ENCODE measurements around the gene FAM118B. TPM values are rescaled to one million over a fixed set of nuclear protein-coding genes. Genes with fewer than 3 reads are reported as not detected.

FAM118B gene
- total RNA-seq, 1 donor from 2014 or later = 28.3 TPM

GRCh38 chr11:126194121-126194543 lies 17.4 kb upstream of the FAM118B start:
- peaks cover 12% of the 10 kb centered on the region for H3K9me3 Mint-ChIP-seq (ENCODE audit: unreplicated experiment)
- H2AFZ ChIP-seq (ENCODE audit: low read depth, low read length) = no peak overlapping the region
- DNase-seq (ENCODE audit: low read depth) (no peak), FAIRE-seq (no peak)
- H3K27me3 ChIP-seq (ENCODE audit: insufficient read depth, low read length) = no peaks in the 10 kb centered on the region
- H3K4me2 ChIP-seq (ENCODE audit: low read length) = no peak overlapping the region
- H3K4me3 ChIP-seq (ENCODE audit: insufficient read depth, low read depth, low read length) = no peak overlapping the region
- peaks cover 18% of the 10 kb centered on the region for H3K4me1 Mint-ChIP-seq (ENCODE audit: low read depth, unreplicated experiment)
- no peaks in the 10 kb centered on the region for H3K27me3 Mint-ChIP-seq (ENCODE audit: low read depth, unreplicated experiment)
- no peaks in the 10 kb centered on the region for H3K79me2 ChIP-seq (ENCODE audit: insufficient read depth, low read length)
- TF ChIP-seq CTCF (IDR thresholded peaks at IDR 0.05; ENCODE audit: insufficient read depth, low read depth, low read length) = peak; percentile 74
- no peak for TF ChIP-seq EZH2 (IDR thresholded peaks at IDR 0.05; ENCODE audit: insufficient read depth, low read length)
- H3K9me3 ChIP-seq (ENCODE audit: insufficient read depth, low read depth, low read length) = no peaks in the 10 kb centered on the region
- H3K36me3 Mint-ChIP-seq (ENCODE audit: low read depth, unreplicated experiment) = peaks cover 24% of the 10 kb centered on the region
- H3K4me3 Mint-ChIP-seq (ENCODE audit: unreplicated experiment) = no peak overlapping the region
- H3K27ac ChIP-seq (ENCODE audit: low read depth, low read length) = no peak overlapping the region
- no peaks in the 10 kb centered on the region for H3K4me1 ChIP-seq (ENCODE audit: insufficient read depth, low read length)
- peaks cover 27% of the 10 kb centered on the region for H4K20me1 ChIP-seq (ENCODE audit: insufficient read depth, low read length)
- no peak overlapping the region for H3K9ac ChIP-seq (ENCODE audit: low read length)
- no peak overlapping the region for H3K27ac Mint-ChIP-seq (ENCODE audit: unreplicated experiment)
- H3K36me3 ChIP-seq (ENCODE audit: insufficient read depth, low read length) = peaks cover 2% of the 10 kb centered on the region

- H3K4me1 Mint-ChIP-seq (ENCODE audit: low read depth, unreplicated experiment) = peaks cover 18% of the 10 kb centered on the region
- H3K4me3 Mint-ChIP-seq (ENCODE audit: unreplicated experiment) = no peak overlapping the region
- TF ChIP-seq CTCF (IDR thresholded peaks at IDR 0.05; ENCODE audit: insufficient read depth, low read depth, low read length) = no peak
- no peak for TF ChIP-seq EZH2 (IDR thresholded peaks at IDR 0.05; ENCODE audit: insufficient read depth, low read length)
- Histone ChIP-seq H4K20me1 (ENCODE audit: insufficient read depth, low read length) (peaks cover 27% of the 10 kb centered on the region), H3K27ac (ENCODE audit: low read depth, low read length) (no peak overlapping the region), H3K4me3 (ENCODE audit: insufficient read depth, low read depth, low read length) (no peak overlapping the region), H3K27me3 (ENCODE audit: insufficient read depth, low read length) (no peaks in the 10 kb centered on the region), H3K79me2 (ENCODE audit: insufficient read depth, low read length) (no peaks in the 10 kb centered on the region), H2AFZ (ENCODE audit: low read depth, low read length) (no peak overlapping the region), H3K9me3 (ENCODE audit: insufficient read depth, low read depth, low read length) (no peaks in the 10 kb centered on the region), H3K36me3 (ENCODE audit: insufficient read depth, low read length) (peaks cover 2% of the 10 kb centered on the region), H3K4me2 (ENCODE audit: low read length) (no peak overlapping the region), H3K9ac (ENCODE audit: low read length) (no peak overlapping the region), H3K4me1 (ENCODE audit: insufficient read depth, low read length) (no peaks in the 10 kb centered on the region)
- FAIRE-seq = no peak
- H3K27ac Mint-ChIP-seq (ENCODE audit: unreplicated experiment) = no peak overlapping the region
- no peak for DNase-seq (ENCODE audit: low read depth)
- no peaks in the 10 kb centered on the region for H3K27me3 Mint-ChIP-seq (ENCODE audit: low read depth, unreplicated experiment)
- H3K9me3 Mint-ChIP-seq (ENCODE audit: unreplicated experiment) = peaks cover 12% of the 10 kb centered on the region
- peaks cover 24% of the 10 kb centered on the region for H3K36me3 Mint-ChIP-seq (ENCODE audit: low read depth, unreplicated experiment)
Observed at GRCh38 chr11:126195119-126195518, 16.5 kb upstream of the FAM118B start.

GRCh38 chr11:126197277-126197939 lies 14.2 kb upstream of the FAM118B start:
- Histone ChIP-seq H4K20me1 (ENCODE audit: insufficient read depth, low read length) (peaks cover 27% of the 10 kb centered on the region), H3K4me2 (ENCODE audit: low read length) (no peak overlapping the region), H3K9ac (ENCODE audit: low read length) (no peak overlapping the region), H3K9me3 (ENCODE audit: insufficient read depth, low read depth, low read length) (no peaks in the 10 kb centered on the region), H3K36me3 (ENCODE audit: insufficient read depth, low read length) (peaks cover 12% of the 10 kb centered on the region), H3K27ac (ENCODE audit: low read depth, low read length) (no peak overlapping the region), H3K79me2 (ENCODE audit: insufficient read depth, low read length) (no peaks in the 10 kb centered on the region), H3K4me3 (ENCODE audit: insufficient read depth, low read depth, low read length) (no peak overlapping the region), H2AFZ (ENCODE audit: low read depth, low read length) (no peak overlapping the region), H3K4me1 (ENCODE audit: insufficient read depth, low read length) (no peaks in the 10 kb centered on the region), H3K27me3 (ENCODE audit: insufficient read depth, low read length) (no peaks in the 10 kb centered on the region)
- Mint-ChIP-seq H3K4me1 (ENCODE audit: low read depth, unreplicated experiment) (peaks cover 18% of the 10 kb centered on the region), H3K4me3 (ENCODE audit: unreplicated experiment) (no peak overlapping the region), H3K36me3 (ENCODE audit: low read depth, unreplicated experiment) (peaks cover 31% of the 10 kb centered on the region), H3K27ac (ENCODE audit: unreplicated experiment) (peak overlapping the region; percentile 77), H3K9me3 (ENCODE audit: unreplicated experiment) (peaks cover 12% of the 10 kb centered on the region), H3K27me3 (ENCODE audit: low read depth, unreplicated experiment) (no peaks in the 10 kb centered on the region)
- peak; percentile 64 for DNase-seq (ENCODE audit: low read depth)
- FAIRE-seq = no peak
- TF ChIP-seq CTCF (IDR thresholded peaks at IDR 0.05; ENCODE audit: insufficient read depth, low read depth, low read length) (no peak), EZH2 (IDR thresholded peaks at IDR 0.05; ENCODE audit: insufficient read depth, low read length) (no peak)

Data from astrocyte (in vitro differentiated cells and primary cell).